GM23338 (cell line): ENCODE measurements around the gene SERINC5. TPM values are rescaled to one million over a fixed set of nuclear protein-coding genes. Genes with fewer than 3 reads are reported as not detected.

ENCODE experiments used
- ATAC-seq: fragments of 200-7000 bp; cut with Tn5 transposase; 3 replicates; pipeline ENCODE4 v1.9.1; 2020
- DNase-seq: peaks from one replicate; pipeline ENCODE4 v3.0.0-alpha.2; 2015; ENCODE audit warnings: low spot score
- H2AFZ ChIP-seq: fragments of 200-600 bp; sonication (generic); 2 replicates; pipeline ENCODE4 v1.8.0; 2016; ENCODE audit warnings: antibody characterized with exemption, mild to moderate bottlenecking, moderate library complexity
- H3F3A ChIP-seq: fragments of 200-600 bp; sonication (generic); replicated peaks from 2 replicates; pipeline ENCODE4 v1.8.0; 2017; ENCODE audit warnings: antibody characterized with exemption, mixed run types, low read depth
- H3K27ac ChIP-seq: fragments of 200-600 bp; sonication (generic); 2 replicates; pipeline ENCODE4 v1.6.1; 2016; ENCODE audit warnings: low read depth
- H3K27me3 ChIP-seq: fragments of 200-600 bp; sonication (generic); 2 replicates; pipeline ENCODE4 v1.8.0; 2016; ENCODE audit warnings: mild to moderate bottlenecking, mixed run types, moderate library complexity; ENCODE audit not compliant: insufficient read depth
- H3K36me3 ChIP-seq: fragments of 200-600 bp; sonication (generic); 2 replicates; pipeline ENCODE4 v1.8.0; 2016; ENCODE audit warnings: mild to moderate bottlenecking; ENCODE audit not compliant: insufficient read depth
- H3K4me1 ChIP-seq: fragments of 200-600 bp; sonication (generic); 2 replicates; pipeline ENCODE4 v1.8.0; 2016; ENCODE audit warnings: mild to moderate bottlenecking, moderate library complexity; ENCODE audit not compliant: insufficient read depth
- H3K4me2 ChIP-seq: fragments of 200-600 bp; sonication (generic); 2 replicates; pipeline ENCODE4 v1.7.1; 2017; ENCODE audit warnings: mixed run types
- H3K4me3 ChIP-seq: fragments of 200-600 bp; sonication (generic); 2 replicates; pipeline ENCODE4 v1.6.1; 2016; ENCODE audit warnings: mixed run types
- H3K79me2 ChIP-seq: fragments of 200-600 bp; sonication (generic); replicated peaks from 2 replicates; pipeline ENCODE4 v1.8.0; 2017; ENCODE audit warnings: mild to moderate bottlenecking; ENCODE audit not compliant: insufficient read depth
- H3K9me2 ChIP-seq: fragments of 200-600 bp; sonication (generic); 2 replicates; pipeline ENCODE4 v1.8.0; 2017; ENCODE audit not compliant: insufficient read depth
- H4K20me1 ChIP-seq: fragments of 200-600 bp; sonication (generic); replicated peaks from 2 replicates; pipeline ENCODE4 v1.8.0; 2017; ENCODE audit warnings: mild to moderate bottlenecking; ENCODE audit not compliant: insufficient read depth
- H3K27ac Mint-ChIP-seq: 2 replicates; pipeline ENCODE4 v1.8.0; 2020; ENCODE audit warnings: inconsistent platforms, mild to moderate bottlenecking, moderate library complexity, mixed read lengths
- H3K27me3 Mint-ChIP-seq: 3 replicates; pipeline ENCODE4 v1.8.0; 2022; ENCODE audit warnings: low read depth, mild to moderate bottlenecking, moderate library complexity, mixed read lengths, inconsistent platforms; ENCODE audit not compliant: insufficient read depth, poor library complexity
- H3K36me3 Mint-ChIP-seq: 3 replicates; pipeline ENCODE4 v1.8.0; 2021; ENCODE audit warnings: low read depth, mild to moderate bottlenecking, inconsistent platforms, moderate library complexity, mixed read lengths
- H3K4me1 Mint-ChIP-seq: 3 replicates; pipeline ENCODE4 v1.8.0; 2020; ENCODE audit warnings: mild to moderate bottlenecking, inconsistent platforms, mixed read lengths
- H3K4me3 Mint-ChIP-seq: 3 replicates; pipeline ENCODE4 v1.8.0; 2021; ENCODE audit warnings: moderate library complexity, mild to moderate bottlenecking, inconsistent platforms, mixed read lengths
- H3K9me3 Mint-ChIP-seq: 3 replicates; pipeline ENCODE4 v1.8.0; 2020; ENCODE audit warnings: moderate library complexity, mild to moderate bottlenecking, inconsistent platforms, mixed read lengths
- CREB1 ChIP-seq: fragments of 250-450 bp; sonication (Bioruptor Pico); IDR thresholded peaks from 2 replicates; pipeline ENCODE4 v1.5.0; 2020; ENCODE audit warnings: low read depth, mild to moderate bottlenecking, moderate library complexity
- EZH2 ChIP-seq: fragments of 200-600 bp; sonication (generic); IDR thresholded peaks from one replicate; pipeline ENCODE4 v1.8.0; 2017; ENCODE audit warnings: antibody characterized with exemption, mild to moderate bottlenecking, low read depth; ENCODE audit not compliant: unreplicated experiment
- NANOG ChIP-seq: IDR thresholded peaks from 2 replicates; pipeline ENCODE4 v1.6.1; 2016; ENCODE audit warnings: antibody characterized with exemption, borderline replicate concordance
- REST ChIP-seq: IDR thresholded peaks from one replicate; pipeline ENCODE4 v1.6.1; 2018; ENCODE audit warnings: antibody characterized with exemption; ENCODE audit not compliant: unreplicated experiment
- STAT1 ChIP-seq: IDR thresholded peaks from one replicate; pipeline ENCODE4 v1.6.1; 2016; ENCODE audit warnings: antibody characterized with exemption; ENCODE audit not compliant: unreplicated experiment
- polyA plus RNA-seq: library from polyadenylated mRNA; unstranded; fragments of >200 nt; fragmentation: Nextera tagmentation; extraction: Ambion mirVana; gene quantifications from 2 replicates; pipeline ENCODE4 v1.2.1, GENCODE V29; 2016
- total RNA-seq: library from RNA; depleted of rRNA; stranded (reverse); fragments of >200 nt; shearing (Covaris generic); gene quantifications from 2 replicates; pipeline ENCODE4 v1.2.3, GENCODE V29; 2014
- TF ChIP-seq, protein P1 (sequence below), 2 experiments: fragments of 200-600 bp in 1 of 2; sonication (generic) in 1 of 2; conservative IDR thresholded peaks; 2 replicates each; pipeline versions ENCODE4 v1.5.1 to v1.6.1; 2016 to 2017; ENCODE audit warnings: antibody characterized with exemption in 2 of 2, low read depth in 2 of 2, mild to moderate bottlenecking in 2 of 2, moderate library complexity in 1 of 2

SERINC5 gene
- total and polyA plus RNA-seq, 2 experiments from 2014 or later, result 34.0 to 107 TPM

GRCh38 chr5:80128141-80128540 lies 127.7 kb downstream of the SERINC5 start (continued):
- TF ChIP-seq, protein P1, sequence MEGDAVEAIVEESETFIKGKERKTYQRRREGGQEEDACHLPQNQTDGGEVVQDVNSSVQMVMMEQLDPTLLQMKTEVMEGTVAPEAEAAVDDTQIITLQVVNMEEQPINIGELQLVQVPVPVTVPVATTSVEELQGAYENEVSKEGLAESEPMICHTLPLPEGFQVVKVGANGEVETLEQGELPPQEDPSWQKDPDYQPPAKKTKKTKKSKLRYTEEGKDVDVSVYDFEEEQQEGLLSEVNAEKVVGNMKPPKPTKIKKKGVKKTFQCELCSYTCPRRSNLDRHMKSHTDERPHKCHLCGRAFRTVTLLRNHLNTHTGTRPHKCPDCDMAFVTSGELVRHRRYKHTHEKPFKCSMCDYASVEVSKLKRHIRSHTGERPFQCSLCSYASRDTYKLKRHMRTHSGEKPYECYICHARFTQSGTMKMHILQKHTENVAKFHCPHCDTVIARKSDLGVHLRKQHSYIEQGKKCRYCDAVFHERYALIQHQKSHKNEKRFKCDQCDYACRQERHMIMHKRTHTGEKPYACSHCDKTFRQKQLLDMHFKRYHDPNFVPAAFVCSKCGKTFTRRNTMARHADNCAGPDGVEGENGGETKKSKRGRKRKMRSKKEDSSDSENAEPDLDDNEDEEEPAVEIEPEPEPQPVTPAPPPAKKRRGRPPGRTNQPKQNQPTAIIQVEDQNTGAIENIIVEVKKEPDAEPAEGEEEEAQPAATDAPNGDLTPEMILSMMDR (conservative IDR thresholded peaks at IDR 0.05; ENCODE audit: low read depth in 2 of 2), result no peak
- no peak for TF ChIP-seq CREB1 (CRISPR knock-in tag)
- TF ChIP-seq EZH2, result no peak

- Histone ChIP-seq H3F3A (no peaks in the 10 kb centered on the region), H3K9me2 (peaks cover 12% of the 10 kb centered on the region), H3K4me2 (no peak overlapping the region), H3K27ac (no peak overlapping the region), H3K27me3 (no peaks in the 10 kb centered on the region), H3K36me3 (no peaks in the 10 kb centered on the region), H3K4me3 (no peak overlapping the region), H4K20me1 (no peaks in the 10 kb centered on the region), H3K79me2 (no peaks in the 10 kb centered on the region), H2AFZ (no peak overlapping the region), H3K4me1 (peaks cover 14% of the 10 kb centered on the region)
- Mint-ChIP-seq H3K36me3 (peaks cover 14% of the 10 kb centered on the region), H3K27ac (no peak overlapping the region), H3K9me3 (no peaks in the 10 kb centered on the region; the same call in 2 of the 3 replicates), H3K4me1 (peaks cover 10% of the 10 kb centered on the region), H3K27me3 (peaks cover 4% of the 10 kb centered on the region), H3K4me3 (no peak overlapping the region)
- DNase-seq (no peak), ATAC-seq (no peak)
- TF ChIP-seq CREB1 (CRISPR knock-in tag) (no peak), REST (no peak), NANOG (no peak)
These were observed 128.7 kb downstream of the SERINC5 start for GRCh38 chr5:80127116-80127552.

DNA sequence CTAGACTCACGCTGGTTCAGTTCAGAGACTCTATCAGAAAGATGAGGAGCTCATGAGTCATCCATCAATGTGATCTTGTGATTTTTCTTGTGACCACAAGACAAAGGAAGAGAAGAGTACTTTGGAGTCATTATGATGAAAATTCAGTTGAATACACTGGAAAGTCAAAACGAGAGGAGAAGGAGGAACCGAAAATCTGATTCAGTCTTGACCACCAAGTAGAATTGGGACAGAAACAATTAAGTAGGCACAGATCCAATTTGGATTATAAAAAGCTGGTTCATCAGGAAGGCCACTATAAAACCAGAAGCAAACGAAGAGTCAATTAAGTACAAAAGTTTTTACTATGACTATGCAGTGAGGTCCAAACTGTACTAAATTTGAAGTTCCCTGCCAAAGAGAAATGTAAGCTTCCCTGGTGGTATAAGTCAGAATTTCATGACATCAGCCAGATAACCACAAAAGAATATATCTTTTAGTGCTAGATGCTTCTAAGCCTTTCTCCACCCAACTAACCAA lies 129.8 kb downstream of the SERINC5 start:
- H3K27me3 ChIP-seq, result no peaks in the 10 kb centered on the region
- no peaks in the 10 kb centered on the region for H3K9me3 Mint-ChIP-seq
- no peaks in the 10 kb centered on the region for H3F3A ChIP-seq
- H3K27ac ChIP-seq, result no peak overlapping the region
- H3K4me1 ChIP-seq, result peaks cover 14% of the 10 kb centered on the region
- H3K4me1 Mint-ChIP-seq, result peaks cover 10% of the 10 kb centered on the region
- ATAC-seq (no peak), DNase-seq (no peak)
- no peak overlapping the region for H3K27ac Mint-ChIP-seq
- H3K36me3 Mint-ChIP-seq, result peaks cover 10% of the 10 kb centered on the region
- no peaks in the 10 kb centered on the region for H3K79me2 ChIP-seq
- peaks cover 4% of the 10 kb centered on the region for H3K27me3 Mint-ChIP-seq
- H3K4me2 ChIP-seq, result no peak overlapping the region
- no peak for TF ChIP-seq STAT1
- no peak overlapping the region for H3K4me3 ChIP-seq
- no peaks in the 10 kb centered on the region for H4K20me1 ChIP-seq
- H3K9me2 ChIP-seq, result peaks cover 12% of the 10 kb centered on the region
- H3K4me3 Mint-ChIP-seq, result no peak overlapping the region
- no peak overlapping the region for H2AFZ ChIP-seq
- H3K36me3 ChIP-seq, result no peaks in the 10 kb centered on the region
